Measurements from ENCODE around the gene RHBDD3.

DNA sequence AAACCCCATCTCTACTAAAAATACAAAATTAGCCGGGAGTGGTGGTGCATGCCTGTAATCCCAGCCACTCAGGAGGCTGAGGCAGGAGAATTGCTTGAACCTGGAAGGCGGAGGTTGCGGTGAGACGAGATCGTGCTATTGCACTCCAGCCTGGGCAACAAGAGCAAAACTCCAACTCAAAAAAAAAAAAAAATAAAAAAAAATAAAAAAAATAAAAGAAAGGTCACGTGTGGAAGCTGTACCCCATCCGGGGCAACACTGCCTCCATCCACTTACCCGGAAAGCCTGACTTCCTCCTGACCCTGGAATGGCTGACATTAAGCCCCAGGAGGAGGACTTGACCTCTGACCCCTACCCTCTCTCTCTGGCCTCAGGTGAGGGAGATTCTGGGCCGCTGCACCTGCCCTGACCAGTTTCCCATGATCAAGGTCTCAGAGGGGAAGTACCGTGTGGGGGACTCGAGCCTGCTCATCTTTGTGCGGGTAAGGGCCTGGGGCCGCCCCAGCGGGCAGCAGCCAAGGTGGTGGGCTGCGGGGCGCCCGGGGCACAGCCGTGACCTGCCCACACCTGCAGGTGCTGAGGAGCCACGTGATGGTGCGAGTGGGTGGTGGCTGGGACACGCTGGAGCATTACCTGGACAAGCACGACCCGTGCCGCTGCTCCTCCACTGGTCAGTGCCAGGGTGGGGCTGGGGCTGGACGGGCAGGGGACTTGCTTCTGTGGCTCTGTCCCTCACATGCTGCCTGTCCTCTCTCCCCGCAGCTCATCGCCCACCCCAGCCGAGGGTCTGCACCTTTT lies 42.5 kb upstream of the RHBDD3 start:
- no peak for TF ChIP-seq POLR2A (IDR thresholded peaks at IDR 0.05)
- TF ChIP-seq, protein P1, sequence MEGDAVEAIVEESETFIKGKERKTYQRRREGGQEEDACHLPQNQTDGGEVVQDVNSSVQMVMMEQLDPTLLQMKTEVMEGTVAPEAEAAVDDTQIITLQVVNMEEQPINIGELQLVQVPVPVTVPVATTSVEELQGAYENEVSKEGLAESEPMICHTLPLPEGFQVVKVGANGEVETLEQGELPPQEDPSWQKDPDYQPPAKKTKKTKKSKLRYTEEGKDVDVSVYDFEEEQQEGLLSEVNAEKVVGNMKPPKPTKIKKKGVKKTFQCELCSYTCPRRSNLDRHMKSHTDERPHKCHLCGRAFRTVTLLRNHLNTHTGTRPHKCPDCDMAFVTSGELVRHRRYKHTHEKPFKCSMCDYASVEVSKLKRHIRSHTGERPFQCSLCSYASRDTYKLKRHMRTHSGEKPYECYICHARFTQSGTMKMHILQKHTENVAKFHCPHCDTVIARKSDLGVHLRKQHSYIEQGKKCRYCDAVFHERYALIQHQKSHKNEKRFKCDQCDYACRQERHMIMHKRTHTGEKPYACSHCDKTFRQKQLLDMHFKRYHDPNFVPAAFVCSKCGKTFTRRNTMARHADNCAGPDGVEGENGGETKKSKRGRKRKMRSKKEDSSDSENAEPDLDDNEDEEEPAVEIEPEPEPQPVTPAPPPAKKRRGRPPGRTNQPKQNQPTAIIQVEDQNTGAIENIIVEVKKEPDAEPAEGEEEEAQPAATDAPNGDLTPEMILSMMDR (IDR thresholded peaks at IDR 0.05): no peak
